Caco-2 (cell line): ENCODE data around the gene DDX52. TPM values are rescaled to one million over a fixed set of nuclear protein-coding genes. Genes with fewer than 3 reads are reported as not detected.

Source experiments
- BruUV-seq: library from RNA; stranded (reverse); fragments of 400-500 nt; replicated peaks from 2 replicates; lab custom pipeline; 2021; lab: Mats Ljungman, UMichigan
- CTCF ChIA-PET: fragments of 300-600 bp; sonication (Branson Sonifier 250); formaldehyde crosslinking; loops from one replicate; lab custom pipeline; 2022; ENCODE audit warnings: antibody characterized with exemption; lab: Charles Lee
- POLR2A ChIA-PET: fragments of 300-600 bp; sonication (Branson Sonifier 250); formaldehyde crosslinking; loops from one replicate; lab custom pipeline; 2022; ENCODE audit warnings: antibody characterized with exemption; lab: Charles Lee
- DNase-seq, 2 experiments: peaks; one replicate each; pipeline versions ENCODE4 v3.0.0 to v3.0.0-alpha.2; 2020 to 2022
- H3K27me3 ChIP-seq: replicated peaks from 2 replicates; pipeline ENCODE4 v1.6.0; 2011; ENCODE audit warnings: low read length; ENCODE audit not compliant: control insufficient read depth, insufficient read depth
- H3K36me3 ChIP-seq: 2 replicates; pipeline ENCODE4 v1.5.1; 2011; ENCODE audit warnings: low read length; ENCODE audit not compliant: control insufficient read depth, insufficient read depth
- H3K4me1 ChIP-seq: fragments of 250-450 bp; sonication (Bioruptor Pico); 2 replicates; pipeline ENCODE4 v1.5.1; 2020; ENCODE audit warnings: mild to moderate bottlenecking
- H3K4me3 ChIP-seq: 2 replicates; pipeline ENCODE4 v1.5.1; 2011; ENCODE audit warnings: low read depth, mild to moderate bottlenecking, control low read depth, low read length
- H3K9me3 ChIP-seq: fragments of 250-450 bp; sonication (Bioruptor Pico); 2 replicates; pipeline ENCODE4 v1.5.1; 2020; ENCODE audit warnings: mild to moderate bottlenecking, moderate library complexity
- H3K27ac Mint-ChIP-seq: one replicate; pipeline ENCODE4 v1.8.0; 2022; ENCODE audit warnings: mixed read lengths; ENCODE audit not compliant: unreplicated experiment
- H3K27me3 Mint-ChIP-seq: one replicate; pipeline ENCODE4 v1.8.0; 2022; ENCODE audit warnings: mixed read lengths; ENCODE audit not compliant: insufficient read depth, unreplicated experiment
- H3K36me3 Mint-ChIP-seq: one replicate; pipeline ENCODE4 v1.8.0; 2022; ENCODE audit warnings: mild to moderate bottlenecking, mixed read lengths; ENCODE audit not compliant: insufficient read depth, unreplicated experiment
- H3K4me1 Mint-ChIP-seq: one replicate; pipeline ENCODE4 v1.8.0; 2022; ENCODE audit warnings: low read depth, mixed read lengths; ENCODE audit not compliant: unreplicated experiment
- H3K4me3 Mint-ChIP-seq: one replicate; pipeline ENCODE4 v1.8.0; 2022; ENCODE audit warnings: mild to moderate bottlenecking, moderate library complexity, mixed read lengths; ENCODE audit not compliant: unreplicated experiment
- H3K9me3 Mint-ChIP-seq: one replicate; pipeline ENCODE4 v1.8.0; 2022; ENCODE audit warnings: mixed read lengths; ENCODE audit not compliant: unreplicated experiment
- intact Hi-C: fragments of 100-400 bp; cut with micrococcal nuclease; formaldehyde crosslinking; loops from one replicate; pipeline ENCODE4 v1.10.0; 2022; ENCODE audit not compliant: unreplicated experiment
- total RNA-seq: library from RNA; stranded (reverse); gene quantifications from 2 replicates; pipeline ENCODE4 v1.2.3, GENCODE V29; 2022
- TF ChIP-seq, protein P1 (sequence below), 2 experiments: fragments of 200-600 bp in 1 of 2; IDR thresholded peaks; 1 replicate in 1 of 2; 2 replicates in 1 of 2; pipeline versions ENCODE4 v1.5.1 to v1.8.0; 2011 to 2022; ENCODE audit warnings: antibody characterized with exemption in 1 of 2, control low read depth in 1 of 2, inconsistent platforms in 1 of 2, low read depth in 1 of 2, low read length in 1 of 2, mild to moderate bottlenecking in 1 of 2, moderate library complexity in 1 of 2; ENCODE audit not compliant: insufficient read depth in 1 of 2, severe bottlenecking in 1 of 2, unreplicated experiment in 1 of 2

DDX52 gene
- total RNA-seq, 1 experiment from 2014 or later: 85.1 TPM

DNA sequence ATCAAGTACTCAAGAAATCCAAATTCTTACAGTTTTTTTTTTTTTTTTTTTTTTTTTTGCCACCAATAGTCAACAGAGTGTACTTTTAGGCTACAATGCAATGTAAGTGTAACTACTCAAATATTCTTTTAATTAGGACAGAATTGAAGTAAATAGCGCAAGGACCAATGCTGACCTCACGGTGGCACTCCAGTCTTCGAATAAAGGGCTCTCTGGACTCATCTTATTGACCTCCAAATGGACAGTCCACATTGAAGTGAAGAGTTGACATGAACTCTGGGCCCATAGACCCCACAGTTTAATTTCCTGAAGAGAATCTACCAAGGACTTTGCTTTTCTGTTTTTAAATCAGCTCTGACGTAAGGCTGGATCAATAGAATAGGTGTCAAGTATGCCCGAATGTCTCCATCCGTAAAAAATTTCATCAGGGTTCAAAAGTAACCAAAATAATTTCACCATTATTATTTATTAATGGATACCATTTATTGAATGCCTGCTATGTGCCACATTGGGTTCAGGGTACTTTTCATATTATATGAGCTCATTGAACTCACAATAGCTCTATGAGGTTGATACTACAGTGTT, 7.3 kb upstream of the DDX52 start:
- intact Hi-C loops: loop anchor here (1.0 to 5.0 kb wide), 4 partner anchors 57 to 166 kb away; no protein-coding TSS in a partner anchor
- no peaks in the 10 kb centered on the region for H3K27me3 Mint-ChIP-seq
- Histone ChIP-seq H3K9me3 (no peaks in the 10 kb centered on the region), H3K4me1 (peaks cover 13% of the 10 kb centered on the region), H3K27me3 (no peaks in the 10 kb centered on the region), H3K4me3 (no peak overlapping the region), H3K36me3 (no peaks in the 10 kb centered on the region)
- ChIA-PET POLR2A (interaction anchor here (0.6 to 0.9 kb wide), 3 partner anchors 58 to 94 kb away, joined by 5 to 11 read pairs (median 10); partner anchors contain the start of gene HNF1B), CTCF (interaction anchor here (0.6 to 2.7 kb wide), 14 partner anchors 12 to 927 kb away, joined by 3 to 17 read pairs (median 4); partner anchors contain the start of gene HNF1B)
- no peaks in the 10 kb centered on the region for H3K9me3 Mint-ChIP-seq
- peak; percentile 64 to 66 for DNase-seq
- peaks cover 14% of the 10 kb centered on the region for H3K4me1 Mint-ChIP-seq
- H3K27ac Mint-ChIP-seq: no peak overlapping the region
- no TSS peak for BruUV-seq
- no peaks in the 10 kb centered on the region for H3K36me3 Mint-ChIP-seq
- TF ChIP-seq, protein P1, sequence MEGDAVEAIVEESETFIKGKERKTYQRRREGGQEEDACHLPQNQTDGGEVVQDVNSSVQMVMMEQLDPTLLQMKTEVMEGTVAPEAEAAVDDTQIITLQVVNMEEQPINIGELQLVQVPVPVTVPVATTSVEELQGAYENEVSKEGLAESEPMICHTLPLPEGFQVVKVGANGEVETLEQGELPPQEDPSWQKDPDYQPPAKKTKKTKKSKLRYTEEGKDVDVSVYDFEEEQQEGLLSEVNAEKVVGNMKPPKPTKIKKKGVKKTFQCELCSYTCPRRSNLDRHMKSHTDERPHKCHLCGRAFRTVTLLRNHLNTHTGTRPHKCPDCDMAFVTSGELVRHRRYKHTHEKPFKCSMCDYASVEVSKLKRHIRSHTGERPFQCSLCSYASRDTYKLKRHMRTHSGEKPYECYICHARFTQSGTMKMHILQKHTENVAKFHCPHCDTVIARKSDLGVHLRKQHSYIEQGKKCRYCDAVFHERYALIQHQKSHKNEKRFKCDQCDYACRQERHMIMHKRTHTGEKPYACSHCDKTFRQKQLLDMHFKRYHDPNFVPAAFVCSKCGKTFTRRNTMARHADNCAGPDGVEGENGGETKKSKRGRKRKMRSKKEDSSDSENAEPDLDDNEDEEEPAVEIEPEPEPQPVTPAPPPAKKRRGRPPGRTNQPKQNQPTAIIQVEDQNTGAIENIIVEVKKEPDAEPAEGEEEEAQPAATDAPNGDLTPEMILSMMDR (IDR thresholded peaks at IDR 0.05; ENCODE audit: insufficient read depth in 1 of 2, low read depth in 1 of 2, low read length in 1 of 2, severe bottlenecking in 1 of 2, unreplicated experiment in 1 of 2): peak; percentile 70 to 71
- H3K4me3 Mint-ChIP-seq: no peak overlapping the region

DNA sequence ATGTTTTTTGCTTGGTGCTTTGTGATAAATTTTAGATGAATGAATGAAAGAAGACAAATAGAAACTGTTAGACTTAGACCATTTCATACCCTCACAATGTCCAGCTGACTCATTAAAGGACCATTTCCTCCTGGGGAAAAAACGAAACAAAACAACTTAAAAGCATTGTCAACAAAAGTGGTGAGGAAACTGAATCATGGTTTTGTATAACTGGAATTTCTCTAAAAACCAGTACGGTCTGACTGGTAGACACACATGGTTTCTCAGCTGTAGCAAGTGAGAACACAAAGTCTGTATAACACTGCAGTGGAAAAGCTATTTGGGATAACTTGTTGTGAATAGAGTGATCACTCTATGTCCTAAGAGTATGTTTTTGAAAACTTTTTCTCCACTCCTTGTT, 5.3 kb upstream of the DDX52 start:
- no peak for DNase-seq
- no peaks in the 10 kb centered on the region for H3K27me3 Mint-ChIP-seq

DNA sequence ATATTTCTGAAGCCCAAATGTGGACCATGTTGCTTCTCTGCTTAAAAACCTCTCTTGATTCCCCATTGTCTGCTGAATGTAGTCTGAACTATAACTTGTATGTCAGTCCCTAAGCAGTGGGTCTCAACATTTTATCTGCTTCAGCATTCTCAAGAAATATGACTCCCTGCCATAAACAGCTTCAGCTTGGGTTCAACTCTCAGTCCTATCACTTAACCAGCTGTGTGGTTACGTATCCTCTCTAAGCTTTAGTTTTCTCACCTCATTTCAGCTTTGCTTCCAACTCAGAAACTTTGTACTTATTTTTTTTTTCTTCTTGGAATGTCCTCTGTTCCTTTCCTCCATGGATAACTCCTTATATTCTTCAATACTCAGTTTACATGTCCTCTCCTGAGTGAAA, 4.6 kb upstream of the DDX52 start:
- ChIA-PET CTCF (interaction anchor here (2.7 kb wide), 1 partner anchor 123 kb away, joined by 12 read pairs; no protein-coding TSS in a partner anchor), POLR2A (no interaction called here)
- intact Hi-C loops: no loop called here
- H3K4me1 Mint-ChIP-seq: peaks cover 31% of the 10 kb centered on the region
- Histone ChIP-seq H3K27me3 (no peaks in the 10 kb centered on the region), H3K9me3 (no peaks in the 10 kb centered on the region), H3K4me3 (no peak overlapping the region), H3K36me3 (no peaks in the 10 kb centered on the region), H3K4me1 (peaks cover 27% of the 10 kb centered on the region)
- peaks cover 5% of the 10 kb centered on the region for H3K36me3 Mint-ChIP-seq
- TF ChIP-seq, protein P1 (IDR thresholded peaks at IDR 0.05; ENCODE audit: insufficient read depth in 1 of 2, low read depth in 1 of 2, low read length in 1 of 2, severe bottlenecking in 1 of 2, unreplicated experiment in 1 of 2): no peak
- no peaks in the 10 kb centered on the region for H3K9me3 Mint-ChIP-seq
- no peaks in the 10 kb centered on the region for H3K27me3 Mint-ChIP-seq
- H3K4me3 Mint-ChIP-seq: no peak overlapping the region
- H3K27ac Mint-ChIP-seq: no peak overlapping the region
- DNase-seq: no peak
- no TSS peak for BruUV-seq

More for the DNA sequence above, 5.3 kb upstream of the DDX52 start:
- Histone ChIP-seq H3K9me3 (no peaks in the 10 kb centered on the region), H3K4me1 (peaks cover 27% of the 10 kb centered on the region), H3K4me3 (no peak overlapping the region), H3K27me3 (no peaks in the 10 kb centered on the region), H3K36me3 (no peaks in the 10 kb centered on the region)
- BruUV-seq: no TSS peak
- Mint-ChIP-seq H3K27ac (no peak overlapping the region), H3K4me3 (no peak overlapping the region), H3K4me1 (peaks cover 30% of the 10 kb centered on the region), H3K9me3 (no peaks in the 10 kb centered on the region), H3K36me3 (no peaks in the 10 kb centered on the region)
- ChIA-PET POLR2A (no interaction called here), CTCF (interaction anchor here (2.7 kb wide), 1 partner anchor 123 kb away, joined by 12 read pairs; no protein-coding TSS in a partner anchor)
- intact Hi-C loops: no loop called here
- TF ChIP-seq, protein P1 (IDR thresholded peaks at IDR 0.05; ENCODE audit: insufficient read depth in 1 of 2, low read depth in 1 of 2, low read length in 1 of 2, severe bottlenecking in 1 of 2, unreplicated experiment in 1 of 2): no peak
